HG02642 (cell line): Measurements from ENCODE around the gene IAH1.

Experiments used
- ATAC-seq: cut with Tn5 transposase; IDR thresholded peaks from one replicate; pipeline ENCODE4 v1.9.1; 2021; ENCODE audit warnings: mild to moderate bottlenecking; ENCODE audit not compliant: unreplicated experiment, poor library complexity

The IAH1 gene

DNA sequence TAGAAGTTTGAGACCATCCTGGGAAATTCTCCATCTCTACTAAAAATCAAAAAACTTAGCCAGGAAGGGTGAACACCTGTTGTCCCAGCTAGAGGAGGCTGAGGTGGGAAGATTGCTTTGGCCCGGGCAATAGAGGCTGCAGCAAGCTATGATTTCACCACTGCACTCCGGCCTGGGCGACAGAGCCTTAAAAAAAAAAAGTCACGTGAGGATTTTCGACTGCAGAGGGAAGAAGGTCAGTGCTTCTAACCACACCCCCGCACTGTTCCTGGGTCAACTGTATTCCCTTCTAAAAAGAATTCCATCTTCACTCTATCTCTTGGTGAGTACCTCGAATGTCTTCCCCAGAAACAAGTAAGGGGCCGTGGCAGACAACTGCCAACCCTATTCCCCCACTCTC is 49.9 kb downstream of the IAH1 start:
- ATAC-seq, result no peak

DNA sequence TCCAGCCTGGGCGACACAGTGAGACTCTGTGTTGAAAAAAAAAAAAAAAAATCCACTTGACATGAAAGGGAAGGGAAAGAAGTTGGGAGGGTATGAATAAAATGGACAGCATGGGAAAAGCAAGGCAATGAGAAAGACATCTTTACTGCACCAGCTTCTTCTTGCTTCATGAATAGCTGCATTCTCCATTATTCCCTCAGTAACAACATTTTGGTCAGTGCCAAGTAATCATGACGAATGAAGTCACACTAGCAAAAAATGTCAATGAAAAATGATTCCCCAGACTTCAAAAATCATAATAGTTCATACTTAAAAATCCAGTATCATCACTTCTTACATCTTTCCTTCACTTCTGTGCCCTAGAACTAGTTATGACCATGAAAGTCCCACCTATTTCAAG is 50.9 kb downstream of the IAH1 start:
- no peak for ATAC-seq

DNA sequence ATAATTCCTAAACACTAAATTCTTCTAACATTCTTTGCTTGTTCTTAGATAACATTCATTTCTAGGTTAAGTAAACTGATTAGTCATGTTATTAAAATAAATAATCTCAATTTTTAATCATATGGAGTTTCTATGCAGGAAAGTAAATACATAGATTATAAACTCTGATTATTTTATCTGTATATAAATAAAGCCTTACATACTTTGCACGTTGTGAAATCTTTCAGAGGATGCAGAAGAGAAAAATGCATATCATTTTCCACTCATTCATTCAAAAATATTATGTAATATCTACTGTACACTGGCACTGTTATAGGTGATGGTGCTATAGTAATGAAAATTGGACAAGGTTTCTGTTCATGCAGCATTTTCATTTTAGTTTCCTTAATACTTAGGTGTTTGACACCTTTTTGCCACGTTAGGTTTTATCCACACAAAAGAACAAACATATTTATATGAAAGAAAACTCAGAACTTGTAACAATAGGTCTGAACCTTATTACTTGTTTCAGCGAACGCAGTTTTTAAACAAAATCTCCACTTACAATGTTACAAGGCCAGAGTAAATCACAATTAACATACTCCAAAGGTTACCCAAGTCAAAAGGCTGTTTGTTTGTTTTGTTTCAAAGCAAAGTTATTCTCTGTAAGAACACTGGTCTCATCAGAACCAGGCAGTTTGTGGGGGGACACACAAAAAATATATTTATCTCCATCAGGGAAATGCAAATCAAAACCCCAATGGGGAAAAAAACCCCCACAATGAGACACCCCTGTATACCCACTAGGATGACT is 53.8 kb downstream of the IAH1 start:
- no peak for ATAC-seq

DNA sequence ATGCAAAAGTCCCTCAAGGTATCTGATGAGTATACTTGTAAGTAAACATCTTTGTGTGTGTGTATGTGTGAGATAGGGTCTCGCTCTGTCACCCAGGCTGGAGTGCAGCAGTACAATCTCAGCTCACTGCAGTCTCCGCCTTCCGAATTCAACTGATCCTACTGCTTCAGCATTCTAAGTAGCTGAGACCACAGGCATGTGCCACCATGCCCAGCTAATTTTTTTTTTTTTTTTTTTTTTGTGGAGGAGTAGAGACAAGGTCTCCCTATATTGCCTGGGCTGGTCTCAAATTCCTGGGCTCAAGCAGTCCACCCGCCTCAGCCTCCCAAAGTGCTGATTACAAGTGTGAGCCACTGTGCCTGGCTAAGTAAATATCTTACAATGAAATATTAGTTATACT is 58.1 kb downstream of the IAH1 start:
- no peak for ATAC-seq

DNA sequence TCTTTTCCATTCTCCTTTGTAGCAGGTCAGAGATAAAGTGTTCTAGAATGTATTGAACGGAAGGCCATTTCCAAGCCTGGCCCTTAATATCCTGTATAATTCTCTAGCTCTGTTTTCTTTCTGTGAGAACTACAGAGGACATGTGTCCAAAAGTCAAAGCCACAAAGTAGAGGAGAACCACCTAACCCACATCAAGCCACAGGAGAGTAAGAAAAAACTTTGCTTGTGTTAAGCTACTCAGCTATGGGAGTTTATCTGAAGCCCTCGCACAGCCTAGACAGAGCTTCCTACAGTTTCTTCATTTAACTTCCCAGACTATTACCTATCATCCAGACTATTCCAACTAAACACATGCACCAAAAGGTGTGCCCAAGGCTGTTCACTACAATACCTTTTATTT is 59.3 kb downstream of the IAH1 start:
- no peak for ATAC-seq

DNA sequence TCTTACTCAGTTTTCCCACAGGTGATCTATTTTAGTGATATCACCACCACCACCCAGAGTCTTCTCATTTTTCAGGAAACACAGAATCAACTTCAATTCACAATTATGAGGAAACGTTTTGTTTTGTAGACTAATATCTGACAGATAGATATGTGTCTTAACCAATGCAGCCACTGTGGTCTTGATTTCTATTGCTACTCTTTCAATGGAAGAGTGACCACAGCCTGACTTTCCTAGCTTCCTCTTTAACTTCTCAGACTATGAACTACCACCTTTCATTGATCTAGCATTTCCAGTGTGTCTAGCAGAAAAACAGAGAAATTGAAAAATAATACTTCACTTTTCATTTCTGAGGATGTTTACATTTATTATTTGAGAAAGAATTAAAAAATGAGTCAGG is 60.8 kb downstream of the IAH1 start:
- no peak for ATAC-seq

DNA sequence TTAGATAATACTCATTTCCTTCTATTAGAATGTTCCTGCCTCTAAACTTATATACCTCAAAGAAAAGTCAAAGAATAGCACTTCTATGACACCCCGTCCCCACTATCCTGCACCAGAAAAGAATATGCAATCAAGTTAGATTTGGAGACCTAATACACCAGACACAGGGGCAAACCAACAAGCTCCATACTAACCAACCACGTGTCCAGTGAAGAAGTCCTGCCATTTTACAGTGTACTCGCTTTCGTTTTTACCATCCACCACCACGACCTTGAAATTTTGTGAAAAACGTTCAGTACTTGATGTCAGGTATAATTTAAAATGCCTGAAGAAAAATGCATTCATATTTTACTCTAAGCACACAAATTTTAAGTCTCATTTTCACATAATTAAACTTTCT is 62.2 kb downstream of the IAH1 start:
- ATAC-seq, result no peak

DNA sequence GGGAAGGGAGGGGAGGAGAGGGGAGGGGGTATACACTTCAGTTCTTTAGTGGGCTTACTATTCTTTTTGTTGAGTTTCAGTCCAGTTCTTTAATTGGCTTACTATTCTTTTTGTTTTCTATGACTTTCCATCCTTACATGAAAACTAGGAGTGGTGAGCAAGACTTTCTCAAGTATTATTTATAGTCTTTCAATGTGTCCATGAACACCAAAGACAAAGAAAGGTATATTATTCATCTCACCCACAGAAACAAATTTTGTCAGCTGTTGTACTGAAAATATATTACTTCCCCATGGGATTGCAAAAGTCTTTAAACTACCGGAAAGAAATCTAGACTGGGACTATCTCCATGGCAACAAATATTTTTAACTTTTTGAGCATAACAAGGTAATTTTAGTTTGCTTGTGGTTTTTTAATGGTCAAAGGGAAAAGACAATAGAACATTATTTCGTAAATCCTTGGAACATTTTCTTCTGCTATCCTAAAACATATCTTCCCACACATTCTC is 63.7 kb downstream of the IAH1 start:
- no peak for ATAC-seq
